Coronary artery (tissue), 2 donors: ENCODE measurements around the gene KCNQ5.

Experiments
- DNase-seq: peaks from one replicate; pipeline ENCODE4 v3.0.0-alpha.2; 2017; ENCODE audit warnings: low spot score
- H3K27ac ChIP-seq, 2 donors: fragments of 200-600 bp; sonication (generic); one replicate each; pipeline ENCODE4 v1.5.1; 2016 to 2019
- H3K4me3 ChIP-seq: fragments of 200-600 bp; sonication (generic); 2 replicates; pipeline ENCODE4 v1.5.1; 2016; ENCODE audit warnings: mild to moderate bottlenecking, moderate library complexity
- TF ChIP-seq, protein P1 (sequence below): fragments of 200-600 bp; sonication (generic); IDR thresholded peaks from one replicate; pipeline ENCODE4 v1.5.1; 2019; ENCODE audit warnings: antibody characterized with exemption

The KCNQ5 gene

DNA sequence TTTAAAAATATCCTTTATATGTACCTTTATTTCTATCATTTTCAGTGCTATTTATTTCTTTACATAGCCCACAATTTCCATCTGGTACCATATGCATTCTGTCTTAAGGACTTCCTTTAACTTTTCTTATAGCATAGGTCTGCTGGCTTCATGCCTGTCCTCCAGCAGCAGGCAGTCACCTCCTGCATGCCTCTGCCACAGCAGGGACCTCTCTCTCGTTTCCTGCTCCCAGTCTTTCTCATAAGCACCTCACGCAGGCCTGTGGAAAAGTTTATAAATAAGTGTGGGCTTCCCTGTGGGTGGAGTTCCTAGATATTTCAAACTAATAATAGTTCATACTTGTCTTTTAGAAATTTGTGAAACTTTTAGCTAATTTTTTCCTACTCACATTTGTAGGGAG lies 133.9 kb downstream of the KCNQ5 start:
- TF ChIP-seq, protein P1, sequence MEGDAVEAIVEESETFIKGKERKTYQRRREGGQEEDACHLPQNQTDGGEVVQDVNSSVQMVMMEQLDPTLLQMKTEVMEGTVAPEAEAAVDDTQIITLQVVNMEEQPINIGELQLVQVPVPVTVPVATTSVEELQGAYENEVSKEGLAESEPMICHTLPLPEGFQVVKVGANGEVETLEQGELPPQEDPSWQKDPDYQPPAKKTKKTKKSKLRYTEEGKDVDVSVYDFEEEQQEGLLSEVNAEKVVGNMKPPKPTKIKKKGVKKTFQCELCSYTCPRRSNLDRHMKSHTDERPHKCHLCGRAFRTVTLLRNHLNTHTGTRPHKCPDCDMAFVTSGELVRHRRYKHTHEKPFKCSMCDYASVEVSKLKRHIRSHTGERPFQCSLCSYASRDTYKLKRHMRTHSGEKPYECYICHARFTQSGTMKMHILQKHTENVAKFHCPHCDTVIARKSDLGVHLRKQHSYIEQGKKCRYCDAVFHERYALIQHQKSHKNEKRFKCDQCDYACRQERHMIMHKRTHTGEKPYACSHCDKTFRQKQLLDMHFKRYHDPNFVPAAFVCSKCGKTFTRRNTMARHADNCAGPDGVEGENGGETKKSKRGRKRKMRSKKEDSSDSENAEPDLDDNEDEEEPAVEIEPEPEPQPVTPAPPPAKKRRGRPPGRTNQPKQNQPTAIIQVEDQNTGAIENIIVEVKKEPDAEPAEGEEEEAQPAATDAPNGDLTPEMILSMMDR, result no peak
- no peak for DNase-seq
- H3K4me3 ChIP-seq, result no peak overlapping the region
- no peak overlapping the region for H3K27ac ChIP-seq

DNA sequence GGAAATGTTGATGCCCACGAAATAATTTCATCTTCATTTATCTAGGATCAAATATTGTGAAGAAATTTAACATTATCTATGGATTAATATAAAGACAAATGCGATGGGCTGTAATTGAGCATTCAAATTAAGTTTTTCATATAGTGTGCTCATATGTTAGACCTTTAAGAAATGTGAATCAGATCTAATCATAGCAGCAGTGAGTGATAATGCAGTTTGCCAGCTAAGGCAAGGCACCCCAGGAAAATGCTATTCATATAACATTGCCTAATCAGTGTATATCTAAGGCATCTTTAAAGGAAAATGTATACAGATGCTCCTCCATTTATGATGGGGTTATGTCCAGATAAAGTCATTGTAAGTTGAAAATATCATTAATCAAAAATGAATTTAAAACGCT lies 135.2 kb downstream of the KCNQ5 start:
- no peak overlapping the region for H3K4me3 ChIP-seq
- TF ChIP-seq, protein P1, result no peak
- H3K27ac ChIP-seq, result no peak overlapping the region
- no peak for DNase-seq

DNA sequence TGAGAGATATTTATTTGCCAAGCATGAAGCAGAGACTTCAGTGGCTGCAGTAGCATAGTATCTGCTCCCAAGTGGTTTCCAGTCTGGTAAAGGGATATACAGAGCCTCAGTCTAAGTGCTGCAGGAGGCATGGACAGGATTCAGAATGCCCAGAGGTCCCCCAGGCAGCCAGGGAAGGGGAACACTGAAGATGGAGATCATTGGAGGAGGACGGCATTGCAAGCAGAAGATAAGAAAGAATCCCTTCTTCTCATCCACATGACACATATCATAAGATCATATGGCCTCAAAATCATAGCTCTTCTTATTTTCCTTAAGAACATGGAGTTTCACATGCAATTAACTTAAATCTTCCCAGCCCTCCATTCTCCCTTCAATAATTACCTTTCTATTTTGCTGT lies 136.1 kb downstream of the KCNQ5 start:
- no peak for DNase-seq
- Histone ChIP-seq H3K4me3 (no peak overlapping the region), H3K27ac (no peak overlapping the region)
- TF ChIP-seq, protein P1, result no peak

DNA sequence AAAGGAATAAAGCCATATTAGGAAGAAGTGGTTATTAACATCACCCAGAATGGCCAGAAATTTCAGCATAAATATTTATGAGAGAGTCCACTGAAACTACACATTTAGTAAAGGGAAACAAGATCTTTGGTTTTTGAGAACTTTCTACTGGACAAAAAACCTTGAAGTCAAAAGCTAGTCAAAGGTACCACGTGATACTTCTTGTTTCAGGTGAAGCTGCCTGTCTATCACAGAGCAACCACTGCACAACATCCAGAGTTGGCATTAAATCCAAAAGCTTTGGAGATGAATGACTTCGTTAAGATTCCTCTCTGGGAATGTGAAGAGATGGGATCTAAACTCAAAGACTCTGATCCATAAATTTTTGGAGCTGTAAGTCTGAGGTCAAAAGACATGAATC lies 137.0 kb downstream of the KCNQ5 start:
- TF ChIP-seq, protein P1, result no peak
- no peak for DNase-seq

DNA sequence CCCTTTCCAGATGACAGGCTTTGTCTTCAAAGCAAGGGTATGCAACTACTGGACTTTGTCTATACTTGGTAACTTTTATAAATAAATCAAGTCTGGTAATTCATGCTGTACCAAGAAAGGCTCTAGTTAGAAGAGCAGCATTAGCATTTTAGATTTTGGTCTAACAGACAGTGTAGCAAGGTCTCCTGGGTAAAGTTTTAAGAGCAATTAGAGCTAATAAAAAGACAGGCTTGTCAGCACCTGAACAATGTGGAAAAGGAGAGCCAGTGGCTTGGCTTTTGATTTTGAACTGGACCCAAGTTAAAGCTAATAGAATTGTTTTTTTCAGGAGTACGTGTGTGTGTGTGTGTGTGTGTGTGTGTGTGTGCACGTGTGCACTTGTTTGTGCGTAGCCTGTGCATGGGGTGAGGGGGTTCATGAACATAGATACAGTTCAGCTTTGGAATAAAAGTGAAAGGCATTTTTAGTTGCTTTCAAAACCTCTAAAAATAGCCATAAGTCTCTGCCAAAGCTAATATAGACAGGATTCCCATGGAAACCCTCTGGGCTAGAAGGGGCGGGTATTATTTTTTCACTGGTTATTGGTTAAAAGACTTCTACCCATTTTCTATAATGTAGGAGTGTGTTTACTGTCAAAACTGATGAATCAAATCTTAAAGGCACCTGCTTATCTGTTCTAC lies 138.4 kb downstream of the KCNQ5 start:
- peak overlapping the region; percentile 53 for H3K4me3 ChIP-seq
- H3K27ac ChIP-seq, result peak overlapping the region in 1 of 2 donors; percentile 21

More for the DNA sequence above, 137.0 kb downstream of the KCNQ5 start:
- Histone ChIP-seq H3K27ac (no peak overlapping the region), H3K4me3 (no peak overlapping the region)

DNA sequence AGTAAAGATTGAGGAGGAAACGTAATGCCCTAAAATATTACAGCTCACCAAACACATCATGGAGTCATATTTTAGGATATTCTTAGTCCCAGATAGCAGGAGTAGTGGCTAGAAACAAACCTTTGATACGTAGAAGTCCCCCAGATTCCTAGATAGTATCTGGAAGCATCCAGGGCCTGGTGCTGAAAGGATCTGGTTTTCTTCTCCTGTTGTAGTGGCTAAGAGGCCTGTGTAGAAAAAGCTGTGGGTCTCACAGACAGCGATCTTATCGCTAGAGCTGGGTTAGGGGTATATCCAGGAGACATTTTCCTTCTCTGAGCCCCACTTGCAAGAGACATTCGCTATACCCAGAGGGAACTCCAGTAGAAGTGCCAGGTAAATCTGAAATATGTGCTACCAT lies 139.9 kb downstream of the KCNQ5 start:
- no peak for DNase-seq
- TF ChIP-seq, protein P1, result no peak
- Histone ChIP-seq H3K4me3 (no peak overlapping the region), H3K27ac (no peak overlapping the region)

More for the DNA sequence above, 138.4 kb downstream of the KCNQ5 start:
- DNase-seq, result no peak
- TF ChIP-seq, protein P1, result no peak

DNA sequence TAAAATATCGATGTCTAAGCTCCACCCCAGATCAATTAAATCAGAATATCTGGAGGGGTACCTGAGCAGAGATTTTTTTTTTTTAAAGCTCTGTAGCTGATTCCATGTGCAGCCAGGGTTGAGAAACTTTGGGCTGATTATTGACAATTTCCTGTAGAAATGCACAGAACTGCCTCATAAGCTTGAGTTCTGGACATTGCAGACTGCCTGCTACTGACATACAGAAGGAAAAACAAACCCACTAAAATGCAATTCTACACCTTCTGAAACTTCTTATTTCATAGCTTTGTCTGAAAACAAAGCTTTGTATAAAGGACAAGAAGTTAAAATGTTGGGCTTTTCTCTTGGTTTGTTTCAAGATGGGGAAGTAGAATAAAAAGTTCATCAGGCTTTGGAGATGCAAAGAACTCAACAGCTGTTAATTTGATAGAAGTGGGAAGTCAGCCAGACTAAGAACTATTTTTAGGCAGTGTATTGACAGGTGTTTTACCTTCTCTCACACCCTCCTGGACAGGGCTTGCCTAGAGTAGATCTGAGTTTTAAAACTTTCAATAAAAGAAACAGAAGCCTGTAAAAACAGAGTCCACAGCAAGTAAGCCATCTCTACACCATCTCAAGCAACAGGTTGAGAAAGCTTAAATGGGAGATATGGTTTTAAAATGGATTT lies 147.7 kb downstream of the KCNQ5 start:
- H3K27ac ChIP-seq, result no peak overlapping the region
- DNase-seq, result no peak
- H3K4me3 ChIP-seq, result no peak overlapping the region
- TF ChIP-seq, protein P1, result no peak
